GM20000 (cell line): ENCODE data around the gene FGF7.

Experiments used
- DNase-seq: peaks from one replicate; pipeline ENCODE4 v3.0.0; 2012; ENCODE audit warnings: low spot score
- TF ChIP-seq, protein P1 (sequence below): IDR thresholded peaks from 2 replicates; pipeline ENCODE4 v1.5.1; 2012; ENCODE audit warnings: mild to moderate bottlenecking, control low read depth; ENCODE audit errors: extremely low read depth, missing control alignments

FGF7 gene

DNA sequence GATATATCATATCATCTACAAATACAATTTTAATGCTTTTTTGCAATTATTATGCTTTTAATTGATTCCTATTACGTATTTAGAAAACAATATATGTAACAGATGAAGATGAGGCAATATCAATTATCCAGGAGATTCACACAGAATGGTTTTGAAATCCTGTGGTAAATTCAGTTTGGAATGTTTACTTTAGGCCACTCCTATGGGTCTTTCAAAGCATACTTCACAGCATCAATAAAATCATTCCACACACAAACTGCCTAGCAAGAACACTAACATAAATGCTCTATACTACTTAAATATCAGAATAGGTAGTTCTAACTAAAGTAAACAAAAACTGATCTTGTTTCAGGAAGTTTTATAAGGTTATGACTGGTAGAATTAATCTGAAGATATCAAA lies 107.0 kb downstream of the FGF7 start:
- TF ChIP-seq, protein P1, sequence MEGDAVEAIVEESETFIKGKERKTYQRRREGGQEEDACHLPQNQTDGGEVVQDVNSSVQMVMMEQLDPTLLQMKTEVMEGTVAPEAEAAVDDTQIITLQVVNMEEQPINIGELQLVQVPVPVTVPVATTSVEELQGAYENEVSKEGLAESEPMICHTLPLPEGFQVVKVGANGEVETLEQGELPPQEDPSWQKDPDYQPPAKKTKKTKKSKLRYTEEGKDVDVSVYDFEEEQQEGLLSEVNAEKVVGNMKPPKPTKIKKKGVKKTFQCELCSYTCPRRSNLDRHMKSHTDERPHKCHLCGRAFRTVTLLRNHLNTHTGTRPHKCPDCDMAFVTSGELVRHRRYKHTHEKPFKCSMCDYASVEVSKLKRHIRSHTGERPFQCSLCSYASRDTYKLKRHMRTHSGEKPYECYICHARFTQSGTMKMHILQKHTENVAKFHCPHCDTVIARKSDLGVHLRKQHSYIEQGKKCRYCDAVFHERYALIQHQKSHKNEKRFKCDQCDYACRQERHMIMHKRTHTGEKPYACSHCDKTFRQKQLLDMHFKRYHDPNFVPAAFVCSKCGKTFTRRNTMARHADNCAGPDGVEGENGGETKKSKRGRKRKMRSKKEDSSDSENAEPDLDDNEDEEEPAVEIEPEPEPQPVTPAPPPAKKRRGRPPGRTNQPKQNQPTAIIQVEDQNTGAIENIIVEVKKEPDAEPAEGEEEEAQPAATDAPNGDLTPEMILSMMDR, result no peak
- no peak for DNase-seq
